OCI-LY7 (cell line): ENCODE measurements around the gene COBLL1.

Source experiments
- EZH2phosphoT487 ChIP-seq: fragments of 200-600 bp; sonication (generic); IDR thresholded peaks from 2 replicates; pipeline ENCODE4 v1.6.1; 2018; ENCODE audit warnings: low read depth, borderline replicate concordance, mild to moderate bottlenecking, mixed run types, antibody characterized with exemption, low read length, moderate library complexity, mixed read lengths
- TF ChIP-seq, protein P1 (sequence below): fragments of 200-600 bp; sonication (generic); conservative IDR thresholded peaks from 2 replicates; pipeline ENCODE4 v1.5.1; 2014; ENCODE audit warnings: mild to moderate bottlenecking, antibody characterized with exemption, low read length, moderate library complexity, mixed read lengths

GRCh38 chr2:164815071-164815793, 26.4 kb downstream of the COBLL1 start:
- TF ChIP-seq, protein P1, sequence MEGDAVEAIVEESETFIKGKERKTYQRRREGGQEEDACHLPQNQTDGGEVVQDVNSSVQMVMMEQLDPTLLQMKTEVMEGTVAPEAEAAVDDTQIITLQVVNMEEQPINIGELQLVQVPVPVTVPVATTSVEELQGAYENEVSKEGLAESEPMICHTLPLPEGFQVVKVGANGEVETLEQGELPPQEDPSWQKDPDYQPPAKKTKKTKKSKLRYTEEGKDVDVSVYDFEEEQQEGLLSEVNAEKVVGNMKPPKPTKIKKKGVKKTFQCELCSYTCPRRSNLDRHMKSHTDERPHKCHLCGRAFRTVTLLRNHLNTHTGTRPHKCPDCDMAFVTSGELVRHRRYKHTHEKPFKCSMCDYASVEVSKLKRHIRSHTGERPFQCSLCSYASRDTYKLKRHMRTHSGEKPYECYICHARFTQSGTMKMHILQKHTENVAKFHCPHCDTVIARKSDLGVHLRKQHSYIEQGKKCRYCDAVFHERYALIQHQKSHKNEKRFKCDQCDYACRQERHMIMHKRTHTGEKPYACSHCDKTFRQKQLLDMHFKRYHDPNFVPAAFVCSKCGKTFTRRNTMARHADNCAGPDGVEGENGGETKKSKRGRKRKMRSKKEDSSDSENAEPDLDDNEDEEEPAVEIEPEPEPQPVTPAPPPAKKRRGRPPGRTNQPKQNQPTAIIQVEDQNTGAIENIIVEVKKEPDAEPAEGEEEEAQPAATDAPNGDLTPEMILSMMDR = no peak
- no peak for TF ChIP-seq EZH2phosphoT487
